Caco-2 (cell line): Measurements from ENCODE around the gene AUTS2. TPM values are rescaled to one million over a fixed set of nuclear protein-coding genes. Genes with fewer than 3 reads are reported as not detected.

Experiments used
- BruUV-seq: library from RNA; stranded (reverse); fragments of 400-500 nt; replicated peaks from 2 replicates; lab custom pipeline; 2021; lab: Mats Ljungman, UMichigan
- CTCF ChIA-PET: fragments of 300-600 bp; sonication (Branson Sonifier 250); formaldehyde crosslinking; loops from one replicate; lab custom pipeline; 2022; ENCODE audit warnings: antibody characterized with exemption; lab: Charles Lee
- POLR2A ChIA-PET: fragments of 300-600 bp; sonication (Branson Sonifier 250); formaldehyde crosslinking; loops from one replicate; lab custom pipeline; 2022; ENCODE audit warnings: antibody characterized with exemption; lab: Charles Lee
- DNase-seq, 2 experiments: peaks; one replicate each; pipeline versions ENCODE4 v3.0.0 to v3.0.0-alpha.2; 2020 to 2022
- H3K27me3 ChIP-seq: replicated peaks from 2 replicates; pipeline ENCODE4 v1.6.0; 2011; ENCODE audit warnings: low read length; ENCODE audit not compliant: control insufficient read depth, insufficient read depth
- H3K36me3 ChIP-seq: 2 replicates; pipeline ENCODE4 v1.5.1; 2011; ENCODE audit warnings: low read length; ENCODE audit not compliant: control insufficient read depth, insufficient read depth
- H3K4me1 ChIP-seq: fragments of 250-450 bp; sonication (Bioruptor Pico); 2 replicates; pipeline ENCODE4 v1.5.1; 2020; ENCODE audit warnings: mild to moderate bottlenecking
- H3K4me3 ChIP-seq: 2 replicates; pipeline ENCODE4 v1.5.1; 2011; ENCODE audit warnings: low read depth, mild to moderate bottlenecking, control low read depth, low read length
- H3K9me3 ChIP-seq: fragments of 250-450 bp; sonication (Bioruptor Pico); 2 replicates; pipeline ENCODE4 v1.5.1; 2020; ENCODE audit warnings: mild to moderate bottlenecking, moderate library complexity
- H3K27ac Mint-ChIP-seq: one replicate; pipeline ENCODE4 v1.8.0; 2022; ENCODE audit warnings: mixed read lengths; ENCODE audit not compliant: unreplicated experiment
- H3K27me3 Mint-ChIP-seq: one replicate; pipeline ENCODE4 v1.8.0; 2022; ENCODE audit warnings: mixed read lengths; ENCODE audit not compliant: insufficient read depth, unreplicated experiment
- H3K36me3 Mint-ChIP-seq: one replicate; pipeline ENCODE4 v1.8.0; 2022; ENCODE audit warnings: mild to moderate bottlenecking, mixed read lengths; ENCODE audit not compliant: insufficient read depth, unreplicated experiment
- H3K4me1 Mint-ChIP-seq: one replicate; pipeline ENCODE4 v1.8.0; 2022; ENCODE audit warnings: low read depth, mixed read lengths; ENCODE audit not compliant: unreplicated experiment
- H3K4me3 Mint-ChIP-seq: one replicate; pipeline ENCODE4 v1.8.0; 2022; ENCODE audit warnings: mild to moderate bottlenecking, moderate library complexity, mixed read lengths; ENCODE audit not compliant: unreplicated experiment
- H3K9me3 Mint-ChIP-seq: one replicate; pipeline ENCODE4 v1.8.0; 2022; ENCODE audit warnings: mixed read lengths; ENCODE audit not compliant: unreplicated experiment
- intact Hi-C: fragments of 100-400 bp; cut with micrococcal nuclease; formaldehyde crosslinking; loops from one replicate; pipeline ENCODE4 v1.10.0; 2022; ENCODE audit not compliant: unreplicated experiment
- total RNA-seq: library from RNA; stranded (reverse); gene quantifications from 2 replicates; pipeline ENCODE4 v1.2.3, GENCODE V29; 2022
- TF ChIP-seq, protein P1 (sequence below), 2 experiments: fragments of 200-600 bp in 1 of 2; IDR thresholded peaks; 1 replicate in 1 of 2; 2 replicates in 1 of 2; pipeline versions ENCODE4 v1.5.1 to v1.8.0; 2011 to 2022; ENCODE audit warnings: antibody characterized with exemption in 1 of 2, control low read depth in 1 of 2, inconsistent platforms in 1 of 2, low read depth in 1 of 2, low read length in 1 of 2, mild to moderate bottlenecking in 1 of 2, moderate library complexity in 1 of 2; ENCODE audit not compliant: insufficient read depth in 1 of 2, severe bottlenecking in 1 of 2, unreplicated experiment in 1 of 2

Gene AUTS2
- total RNA-seq, 1 experiment from 2014 or later: 37.1 TPM

DNA sequence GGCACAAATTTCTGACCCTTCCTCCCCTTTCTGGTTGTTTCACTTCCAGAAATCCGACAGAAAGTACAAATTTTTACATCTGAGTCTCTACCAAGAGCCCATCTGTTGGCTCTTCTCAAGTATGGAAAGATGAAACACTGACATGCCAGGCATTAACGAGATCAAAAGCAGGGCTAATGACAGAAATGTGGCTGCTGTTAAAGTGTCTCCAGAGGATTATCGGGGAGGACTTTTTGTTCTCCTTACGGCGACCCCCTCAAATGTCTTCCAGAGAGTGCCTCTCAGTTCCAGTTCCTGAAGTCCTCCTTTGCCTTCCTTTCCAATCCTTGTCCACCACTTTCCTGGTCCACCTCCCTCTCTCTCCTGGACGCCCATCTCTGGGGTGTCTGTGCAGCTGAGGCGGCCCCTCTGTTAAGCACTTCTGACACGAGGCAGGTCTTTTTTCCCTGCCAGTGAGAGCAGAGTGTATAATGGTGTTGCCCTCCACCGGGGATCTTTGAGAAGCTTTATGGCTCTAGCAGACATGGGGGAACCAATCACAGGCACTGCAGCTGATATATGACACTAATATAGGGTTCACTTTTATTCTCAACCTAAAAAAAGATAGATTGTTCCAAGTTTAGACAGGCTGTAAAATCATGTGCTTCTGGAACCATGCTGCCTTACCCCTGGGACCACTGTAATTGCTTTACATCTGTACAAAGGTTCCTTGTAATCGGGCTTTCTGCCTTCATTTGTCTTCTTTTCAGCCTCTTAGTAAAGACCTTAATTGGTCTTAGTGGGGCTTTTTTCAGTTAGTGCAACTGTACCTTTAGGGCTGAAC is 757.1 kb downstream of the AUTS2 start:
- Mint-ChIP-seq H3K4me3 (no peak overlapping the region), H3K27ac (peak overlapping the region; percentile 84), H3K36me3 (no peaks in the 10 kb centered on the region), H3K27me3 (no peaks in the 10 kb centered on the region), H3K9me3 (peaks cover 8% of the 10 kb centered on the region), H3K4me1 (no peaks in the 10 kb centered on the region)
- H3K4me1 ChIP-seq: no peaks in the 10 kb centered on the region
- H3K4me3 ChIP-seq: no peak overlapping the region
- ChIA-PET POLR2A (no interaction called here), CTCF (no interaction called here)
- intact Hi-C loops: no loop called here
- TF ChIP-seq, protein P1, sequence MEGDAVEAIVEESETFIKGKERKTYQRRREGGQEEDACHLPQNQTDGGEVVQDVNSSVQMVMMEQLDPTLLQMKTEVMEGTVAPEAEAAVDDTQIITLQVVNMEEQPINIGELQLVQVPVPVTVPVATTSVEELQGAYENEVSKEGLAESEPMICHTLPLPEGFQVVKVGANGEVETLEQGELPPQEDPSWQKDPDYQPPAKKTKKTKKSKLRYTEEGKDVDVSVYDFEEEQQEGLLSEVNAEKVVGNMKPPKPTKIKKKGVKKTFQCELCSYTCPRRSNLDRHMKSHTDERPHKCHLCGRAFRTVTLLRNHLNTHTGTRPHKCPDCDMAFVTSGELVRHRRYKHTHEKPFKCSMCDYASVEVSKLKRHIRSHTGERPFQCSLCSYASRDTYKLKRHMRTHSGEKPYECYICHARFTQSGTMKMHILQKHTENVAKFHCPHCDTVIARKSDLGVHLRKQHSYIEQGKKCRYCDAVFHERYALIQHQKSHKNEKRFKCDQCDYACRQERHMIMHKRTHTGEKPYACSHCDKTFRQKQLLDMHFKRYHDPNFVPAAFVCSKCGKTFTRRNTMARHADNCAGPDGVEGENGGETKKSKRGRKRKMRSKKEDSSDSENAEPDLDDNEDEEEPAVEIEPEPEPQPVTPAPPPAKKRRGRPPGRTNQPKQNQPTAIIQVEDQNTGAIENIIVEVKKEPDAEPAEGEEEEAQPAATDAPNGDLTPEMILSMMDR (IDR thresholded peaks at IDR 0.05; ENCODE audit: insufficient read depth in 1 of 2, low read depth in 1 of 2, low read length in 1 of 2, severe bottlenecking in 1 of 2, unreplicated experiment in 1 of 2): no peak
- H3K27me3 ChIP-seq: no peaks in the 10 kb centered on the region
- BruUV-seq: no TSS peak
- no peaks in the 10 kb centered on the region; the same call in 1 of the 2 replicates for H3K36me3 ChIP-seq
- no peaks in the 10 kb centered on the region for H3K9me3 ChIP-seq
- DNase-seq: no peak

DNA sequence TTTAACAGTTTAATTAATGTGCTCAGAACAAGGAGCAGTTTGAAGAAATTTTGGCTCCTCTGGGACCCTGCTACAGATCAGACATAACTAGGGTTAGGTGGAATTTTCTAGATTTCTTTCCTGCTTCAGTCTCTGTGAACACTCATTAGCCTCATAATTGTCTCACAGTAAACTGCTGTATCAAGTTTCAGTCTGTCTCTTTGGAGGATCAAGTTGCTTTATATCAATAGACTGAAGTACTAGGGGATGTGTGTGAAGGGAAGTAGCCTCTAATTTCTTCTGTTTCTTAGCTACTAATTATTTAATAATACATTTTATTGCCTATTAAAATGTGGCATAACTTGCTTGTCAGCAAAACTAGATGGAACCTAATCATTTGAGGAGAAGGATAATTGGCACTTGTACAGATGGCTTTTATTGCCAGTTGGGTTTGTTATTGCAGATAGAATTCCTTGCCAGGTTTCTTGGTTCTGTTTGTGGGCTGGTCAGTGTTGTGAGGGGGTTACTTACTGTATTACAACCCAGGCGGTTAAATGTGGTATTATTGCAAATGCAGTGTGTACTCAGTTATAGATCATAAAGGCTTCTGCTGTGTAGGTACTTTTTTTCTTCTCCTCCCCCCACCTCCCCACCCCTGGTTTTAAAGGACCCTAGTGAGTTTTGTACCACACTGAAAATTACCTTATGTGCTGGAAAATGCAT is 758.0 kb downstream of the AUTS2 start:
- TF ChIP-seq, protein P1 (IDR thresholded peaks at IDR 0.05; ENCODE audit: insufficient read depth in 1 of 2, low read depth in 1 of 2, low read length in 1 of 2, severe bottlenecking in 1 of 2, unreplicated experiment in 1 of 2): no peak
- no peak overlapping the region for H3K27ac Mint-ChIP-seq
- intact Hi-C loops: no loop called here
- no peaks in the 10 kb centered on the region for H3K27me3 Mint-ChIP-seq
- DNase-seq: no peak
- peaks cover 8% of the 10 kb centered on the region for H3K9me3 Mint-ChIP-seq
- H3K4me1 ChIP-seq: no peaks in the 10 kb centered on the region
- ChIA-PET POLR2A (no interaction called here), CTCF (no interaction called here)
- no peaks in the 10 kb centered on the region; the same call in 1 of the 2 replicates for H3K36me3 ChIP-seq
- no peaks in the 10 kb centered on the region for H3K9me3 ChIP-seq
- H3K4me1 Mint-ChIP-seq: no peaks in the 10 kb centered on the region
- no peaks in the 10 kb centered on the region for H3K36me3 Mint-ChIP-seq
- H3K4me3 ChIP-seq: no peak overlapping the region
- H3K27me3 ChIP-seq: no peaks in the 10 kb centered on the region
- no TSS peak for BruUV-seq
- no peak overlapping the region for H3K4me3 Mint-ChIP-seq

- no TSS peak for BruUV-seq
- H3K9me3 ChIP-seq: no peaks in the 10 kb centered on the region
- no peaks in the 10 kb centered on the region; the same call in 1 of the 2 replicates for H3K36me3 ChIP-seq
- no peak overlapping the region for H3K4me3 Mint-ChIP-seq
- intact Hi-C loops: no loop called here
- no peaks in the 10 kb centered on the region for H3K4me1 ChIP-seq
- TF ChIP-seq, protein P1 (IDR thresholded peaks at IDR 0.05; ENCODE audit: insufficient read depth in 1 of 2, low read depth in 1 of 2, low read length in 1 of 2, severe bottlenecking in 1 of 2, unreplicated experiment in 1 of 2): no peak
- no peak overlapping the region for H3K4me3 ChIP-seq
- H3K27me3 Mint-ChIP-seq: no peaks in the 10 kb centered on the region
- no peak overlapping the region for H3K27ac Mint-ChIP-seq
- ChIA-PET POLR2A (no interaction called here), CTCF (no interaction called here)
- no peaks in the 10 kb centered on the region for H3K4me1 Mint-ChIP-seq
- no peak for DNase-seq
- no peaks in the 10 kb centered on the region for H3K36me3 Mint-ChIP-seq
- H3K27me3 ChIP-seq: no peaks in the 10 kb centered on the region
- H3K9me3 Mint-ChIP-seq: peaks cover 8% of the 10 kb centered on the region
Observed at GRCh38 chr7:70356787-70357328, 758.6 kb downstream of the AUTS2 start.
